GM19099 (cell line): ENCODE data around the gene CD180.

Experiments used
- POLR2A ChIP-seq: IDR thresholded peaks from 3 replicates; pipeline ENCODE4 v1.6.1; 2011; ENCODE audit warnings: low read depth; ENCODE audit not compliant: insufficient read length; ENCODE audit errors: extremely low read depth

Gene CD180

DNA sequence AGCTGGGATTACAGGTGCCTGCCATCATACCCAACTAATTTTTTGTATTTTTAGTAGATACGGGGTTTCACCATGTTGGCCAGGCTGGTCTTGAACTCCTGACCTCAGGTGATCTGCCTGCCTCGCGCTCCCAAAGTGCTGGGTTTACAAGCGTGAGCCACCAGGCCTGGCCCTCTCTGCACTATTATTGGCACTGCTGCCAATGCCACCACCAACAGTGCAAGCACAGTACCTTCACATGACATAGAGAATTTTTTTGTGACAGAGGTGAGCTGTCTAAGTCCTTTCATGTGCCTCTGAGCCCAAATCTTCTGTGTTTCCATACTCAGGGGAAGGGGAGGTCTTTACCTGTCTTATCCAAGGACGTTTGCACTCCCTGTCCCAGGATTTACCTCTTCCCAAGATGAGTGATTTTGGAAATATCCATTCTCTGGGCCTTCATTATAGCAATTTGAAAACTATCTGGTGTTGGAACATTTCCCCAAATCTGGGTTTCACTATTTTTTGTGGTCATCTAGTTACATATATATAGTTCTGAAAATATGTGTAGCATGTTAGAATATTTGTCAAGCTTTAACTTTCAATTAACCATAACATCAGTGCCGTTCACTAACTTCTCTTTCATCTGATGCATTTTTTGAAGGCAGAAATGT lies 5.4 kb upstream of the CD180 start:
- TF ChIP-seq POLR2A: no peak

DNA sequence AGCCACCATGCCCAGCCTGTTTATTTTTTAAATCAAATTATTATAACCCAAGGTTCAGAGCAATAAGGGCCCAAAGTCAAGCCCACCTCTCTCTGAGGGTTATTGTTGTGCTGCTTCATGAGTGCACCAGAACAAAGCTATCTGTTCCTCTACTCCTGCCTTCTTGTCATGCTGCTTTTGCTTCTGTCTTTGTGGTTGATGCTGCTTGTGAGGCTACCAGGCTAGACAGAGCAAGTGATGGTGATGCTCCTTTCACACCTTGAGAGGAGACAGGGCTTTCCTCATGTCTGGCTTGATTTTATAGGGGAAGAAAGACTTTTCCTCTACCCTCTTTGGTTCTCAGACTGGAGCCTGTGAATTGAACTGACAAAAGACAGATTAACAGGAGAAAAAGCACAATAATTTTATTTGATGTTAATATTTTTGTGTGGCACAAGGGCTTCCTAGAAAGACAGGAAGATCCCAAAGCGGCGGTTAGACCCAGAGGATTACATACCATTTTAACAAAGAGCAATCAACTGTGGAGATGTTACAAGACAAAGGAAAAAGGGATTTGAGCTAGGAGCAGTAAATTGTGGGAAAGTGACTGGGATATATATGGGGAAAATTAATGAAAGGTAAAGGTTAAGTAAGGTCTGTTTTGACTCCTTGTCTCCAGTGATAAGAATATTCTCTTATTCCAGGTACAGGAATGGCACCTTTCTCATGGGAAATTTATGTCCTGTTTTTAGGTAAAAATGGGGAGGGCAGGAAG lies 4.4 kb upstream of the CD180 start:
- no peak for TF ChIP-seq POLR2A

DNA sequence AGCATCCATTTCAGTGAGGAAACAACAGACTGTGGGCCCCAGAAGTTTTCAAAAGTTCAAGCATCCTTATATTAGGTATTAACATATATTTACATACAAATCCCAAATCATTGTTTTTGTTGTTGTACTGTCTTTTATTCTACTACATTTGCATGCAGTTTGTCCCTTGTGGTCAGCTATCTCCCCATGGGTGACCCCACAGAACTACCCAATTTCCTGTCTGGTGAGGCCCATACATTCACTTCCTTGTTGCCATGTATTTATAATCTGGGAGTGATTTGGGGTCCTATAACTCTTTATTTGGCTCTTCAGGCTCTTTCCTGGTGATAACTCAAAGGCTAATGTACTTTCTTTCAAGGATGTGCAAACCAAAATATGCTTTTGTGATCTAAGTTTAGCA lies 3.3 kb upstream of the CD180 start:
- no peak for TF ChIP-seq POLR2A

DNA sequence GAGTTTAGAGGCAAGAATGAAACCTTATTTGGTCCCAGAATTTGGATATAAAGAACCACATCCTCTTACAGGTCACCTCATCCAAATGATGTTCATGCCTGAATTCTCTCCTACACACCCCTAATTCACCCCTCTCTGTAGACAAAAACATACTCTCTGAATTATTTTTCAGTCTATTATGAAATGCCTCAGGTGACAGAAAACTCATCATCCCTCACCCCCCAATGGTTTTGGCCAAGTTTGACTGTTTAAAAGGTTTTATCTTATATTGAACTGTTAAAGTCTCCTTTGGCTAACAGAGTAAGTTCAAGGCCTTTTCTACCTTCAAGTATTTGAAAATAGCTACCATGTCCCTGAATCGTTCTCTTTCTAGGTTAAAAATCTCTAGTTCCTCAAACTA lies 2.3 kb upstream of the CD180 start:
- TF ChIP-seq POLR2A: no peak

DNA sequence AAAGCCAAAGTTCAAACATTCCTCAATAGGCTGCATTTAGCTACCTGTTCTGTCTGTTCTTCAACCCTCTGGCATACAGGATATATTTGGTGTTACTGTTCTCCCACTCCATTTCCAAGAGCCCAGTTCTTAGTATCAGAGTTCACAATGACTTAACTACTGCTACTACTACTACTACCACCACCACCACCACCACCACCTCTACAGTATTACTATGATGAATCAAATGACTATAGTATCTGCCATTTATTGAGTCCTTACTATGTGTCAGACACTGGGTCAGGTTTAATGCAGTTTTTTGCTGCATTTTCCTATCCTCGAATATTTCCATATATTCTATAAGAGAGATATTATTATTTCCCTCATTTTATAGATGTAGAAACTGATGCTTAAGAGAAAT lies 937 bp upstream of the CD180 start:
- TF ChIP-seq POLR2A: no peak

DNA sequence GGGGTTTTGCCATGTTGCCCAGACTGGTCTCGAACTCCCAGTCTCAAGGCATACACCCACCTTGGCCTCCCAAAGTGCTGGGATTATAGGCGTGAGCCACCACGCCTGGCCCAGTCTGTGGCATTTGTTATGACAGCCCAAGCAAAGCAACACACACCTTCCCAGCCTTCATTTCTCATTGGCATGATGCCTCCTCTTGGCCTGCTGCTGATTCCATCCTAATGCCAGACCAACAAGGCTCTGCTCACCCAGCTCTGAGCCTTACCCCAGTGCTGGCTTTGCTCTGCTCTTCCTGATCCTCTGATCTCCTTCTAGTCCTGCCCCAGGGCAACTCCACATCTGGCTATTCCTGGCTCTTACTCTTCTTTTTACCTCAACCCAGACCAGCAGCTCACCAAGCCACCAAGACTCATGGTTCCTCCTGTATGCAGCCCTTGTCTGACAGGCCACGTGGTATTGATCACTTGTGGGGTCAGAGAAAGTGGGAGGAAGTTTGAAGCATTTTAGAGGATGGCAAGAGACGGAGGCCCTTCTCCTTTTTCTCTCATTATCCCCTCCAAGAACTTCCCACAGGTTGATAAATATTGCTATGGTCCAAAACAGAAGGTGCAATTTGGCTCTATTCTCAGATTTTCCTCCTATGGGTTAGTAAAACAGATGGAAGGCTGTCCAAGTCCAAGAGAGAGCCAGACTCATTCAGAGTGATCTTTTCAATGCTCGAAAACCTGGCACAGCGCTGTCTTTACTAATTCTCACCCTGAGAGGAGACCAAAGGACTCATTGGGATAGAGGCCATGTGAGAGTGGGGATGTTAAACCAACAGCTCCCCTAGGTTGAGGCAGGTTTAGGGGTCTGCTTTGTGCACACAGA lies 958 bp downstream of the CD180 start:
- TF ChIP-seq POLR2A: peak; percentile 22

DNA sequence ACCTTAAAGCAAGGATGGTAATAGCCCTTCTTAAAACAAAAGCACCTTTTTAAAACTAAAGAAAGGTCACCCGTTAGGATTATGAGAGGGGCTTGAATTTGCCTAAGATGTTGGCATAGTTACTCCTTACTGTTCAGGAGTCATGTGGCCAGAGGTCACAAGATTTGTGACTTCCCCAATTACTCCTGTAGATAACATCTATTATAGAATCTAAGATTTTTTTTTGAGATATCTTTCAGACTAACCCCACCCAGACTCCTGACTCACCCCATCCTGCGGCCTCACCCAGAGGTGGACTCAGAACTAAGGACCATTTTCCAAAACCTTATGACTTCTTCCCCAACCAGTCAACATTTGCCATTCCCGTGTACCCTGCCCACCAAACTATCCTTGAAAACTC lies 2.4 kb downstream of the CD180 start:
- TF ChIP-seq POLR2A: no peak

DNA sequence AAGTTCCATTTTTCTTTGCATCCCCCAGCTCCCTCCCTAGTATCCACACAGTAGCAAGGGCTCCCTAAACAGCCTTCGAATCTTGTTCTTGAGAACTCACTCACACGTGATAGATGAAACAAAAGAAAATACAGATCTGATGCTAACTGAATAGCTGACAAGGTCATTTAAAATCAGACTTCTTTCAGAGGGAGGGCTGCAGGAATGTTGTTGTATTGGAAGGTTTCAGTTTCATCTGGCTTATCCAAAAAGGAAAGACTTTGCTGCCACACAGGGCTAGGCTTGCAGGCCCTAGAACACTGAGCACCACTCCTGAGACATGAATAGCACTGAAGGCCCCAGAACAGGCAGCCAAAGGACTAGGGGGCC lies 3.2 kb downstream of the CD180 start:
- no peak for TF ChIP-seq POLR2A

DNA sequence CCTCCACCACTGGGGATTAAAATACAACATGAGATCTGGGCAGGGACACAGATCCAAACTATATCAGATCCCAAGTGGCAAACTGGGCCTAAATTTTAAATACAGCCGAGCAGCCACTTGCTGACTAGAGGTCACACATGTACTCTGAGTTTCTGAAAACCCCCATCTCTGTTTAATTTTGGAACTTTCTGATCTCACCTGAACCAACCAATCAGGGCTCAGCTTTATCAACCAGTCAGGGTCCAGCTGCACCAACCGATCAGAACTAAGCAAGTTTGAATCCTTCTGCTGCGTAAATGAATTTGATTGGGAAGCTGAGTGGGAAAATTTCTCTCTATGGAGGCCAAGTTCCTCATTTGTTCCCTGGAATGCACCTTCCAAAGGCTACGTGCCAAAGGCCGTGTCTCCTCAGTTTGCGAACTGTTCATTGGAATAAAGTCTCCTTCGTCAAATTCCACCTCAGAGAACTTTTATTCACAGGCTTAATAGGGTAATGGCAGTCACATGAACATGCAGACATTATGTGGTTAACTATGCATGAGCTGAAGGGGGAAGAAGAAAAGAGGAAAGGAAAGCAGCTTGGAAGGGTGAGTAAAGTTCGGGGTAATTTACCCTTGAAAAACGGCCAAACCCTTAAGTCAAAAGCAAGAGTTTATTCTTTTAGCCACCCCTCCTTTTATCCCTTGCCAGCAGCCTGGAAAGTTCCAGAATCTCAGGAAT lies 3.7 kb downstream of the CD180 start:
- no peak for TF ChIP-seq POLR2A

DNA sequence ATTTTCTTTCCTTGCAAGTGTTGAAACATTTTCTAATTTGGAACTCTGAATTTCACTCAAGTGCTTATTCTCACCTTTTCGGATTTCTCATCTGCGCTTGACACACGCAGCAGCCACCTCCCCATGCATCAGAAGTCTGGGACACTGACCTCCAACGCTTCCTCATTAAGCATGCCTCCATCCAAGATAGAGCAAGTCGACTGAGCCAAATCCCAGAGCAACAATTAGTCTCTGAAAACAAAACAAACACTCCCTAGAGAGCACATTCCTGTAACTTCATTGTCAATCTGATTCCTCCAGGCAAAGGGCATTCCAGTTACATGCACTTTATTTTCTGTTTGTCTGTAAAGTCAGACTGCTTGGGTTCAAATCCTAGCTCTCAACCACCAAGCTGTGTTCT lies 5.7 kb downstream of the CD180 start:
- no peak for TF ChIP-seq POLR2A

DNA sequence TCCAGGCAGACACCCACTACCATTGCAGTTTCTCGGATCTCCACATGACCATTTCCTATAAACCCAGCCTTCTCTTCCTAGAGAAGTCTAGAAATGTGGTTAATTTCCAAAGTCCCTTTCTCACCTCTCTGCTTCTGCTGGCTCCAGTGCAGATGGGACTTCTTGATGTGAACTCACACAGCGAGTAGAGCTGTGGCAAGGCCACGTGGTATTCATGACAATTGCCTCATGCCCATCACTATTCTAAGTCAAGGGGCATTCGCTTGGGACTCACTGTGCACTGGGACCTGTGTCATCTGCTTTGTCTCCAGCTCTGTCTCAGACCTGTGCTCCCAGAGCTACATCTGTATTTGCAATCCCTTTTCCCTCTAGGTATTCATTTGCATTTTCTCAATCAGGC lies 6.2 kb downstream of the CD180 start:
- no peak for TF ChIP-seq POLR2A

DNA sequence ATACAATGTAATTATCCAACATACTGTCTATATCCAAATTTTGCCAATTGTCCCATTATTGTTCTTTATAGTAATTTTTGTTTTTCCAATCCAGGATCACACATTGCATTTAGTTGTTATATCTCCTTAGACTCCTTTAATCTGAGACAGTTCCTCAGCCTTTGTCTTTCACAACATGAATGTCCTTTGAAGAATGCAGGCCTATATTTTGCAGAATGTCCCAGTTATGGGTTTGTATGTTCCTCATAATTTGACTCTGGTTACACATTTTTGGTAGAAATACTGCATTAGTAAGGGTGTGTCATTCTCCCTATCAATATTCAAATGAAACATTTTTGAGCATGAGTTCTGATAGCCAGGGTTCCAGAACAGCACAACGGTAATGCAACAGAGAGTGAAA lies 6.7 kb downstream of the CD180 start:
- no peak for TF ChIP-seq POLR2A

DNA sequence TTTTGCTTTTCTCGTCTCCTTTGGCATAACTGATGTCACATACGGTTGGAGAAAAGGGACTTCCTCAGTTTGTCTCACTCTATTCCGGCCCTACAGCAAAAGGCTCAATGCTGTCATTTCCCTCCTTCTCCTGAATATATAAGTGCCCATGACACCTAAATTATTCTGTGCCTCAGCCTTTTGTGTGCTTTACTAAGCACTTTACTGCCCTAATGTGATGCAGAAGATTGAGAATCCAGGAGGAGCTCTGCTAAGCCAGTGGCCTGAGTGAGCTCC lies 7.6 kb downstream of the CD180 start:
- TF ChIP-seq POLR2A: no peak

DNA sequence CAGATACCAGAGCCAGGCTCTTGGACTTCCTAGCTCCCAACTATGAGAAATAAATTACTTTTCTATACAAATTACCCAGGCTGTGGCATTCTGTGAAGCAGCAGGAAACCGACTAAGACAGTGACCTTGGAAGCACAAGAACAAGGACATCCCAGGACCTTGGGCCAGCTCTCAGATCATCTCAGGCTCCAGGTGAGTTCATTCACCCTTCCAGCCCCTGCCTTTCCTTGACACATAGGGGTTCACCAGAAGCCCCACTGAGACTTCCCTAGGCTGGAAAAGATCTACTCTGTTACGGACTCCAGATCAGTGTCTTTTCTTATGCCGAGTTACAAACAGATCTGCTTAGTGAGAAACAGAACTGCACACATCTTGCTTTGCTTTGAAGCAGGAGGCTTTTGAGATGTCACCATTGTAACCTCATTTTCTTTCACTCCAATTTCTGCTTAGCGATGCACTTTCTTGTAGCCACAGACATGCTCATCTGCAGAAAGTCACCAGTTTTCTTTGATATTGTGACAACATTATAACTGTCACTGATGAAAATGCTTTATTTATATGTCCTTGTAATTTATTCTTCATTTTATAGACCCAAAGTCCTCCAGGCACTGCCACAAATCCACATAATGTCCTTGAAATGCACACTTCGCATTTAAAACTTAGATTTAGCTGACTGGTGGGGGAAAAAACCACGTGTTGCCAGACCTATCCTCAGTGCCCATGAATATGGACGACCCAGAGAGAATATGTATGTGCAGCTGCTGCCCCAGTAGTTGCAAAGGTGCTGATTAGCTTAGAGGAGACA lies 8.1 kb downstream of the CD180 start:
- TF ChIP-seq POLR2A: no peak

DNA sequence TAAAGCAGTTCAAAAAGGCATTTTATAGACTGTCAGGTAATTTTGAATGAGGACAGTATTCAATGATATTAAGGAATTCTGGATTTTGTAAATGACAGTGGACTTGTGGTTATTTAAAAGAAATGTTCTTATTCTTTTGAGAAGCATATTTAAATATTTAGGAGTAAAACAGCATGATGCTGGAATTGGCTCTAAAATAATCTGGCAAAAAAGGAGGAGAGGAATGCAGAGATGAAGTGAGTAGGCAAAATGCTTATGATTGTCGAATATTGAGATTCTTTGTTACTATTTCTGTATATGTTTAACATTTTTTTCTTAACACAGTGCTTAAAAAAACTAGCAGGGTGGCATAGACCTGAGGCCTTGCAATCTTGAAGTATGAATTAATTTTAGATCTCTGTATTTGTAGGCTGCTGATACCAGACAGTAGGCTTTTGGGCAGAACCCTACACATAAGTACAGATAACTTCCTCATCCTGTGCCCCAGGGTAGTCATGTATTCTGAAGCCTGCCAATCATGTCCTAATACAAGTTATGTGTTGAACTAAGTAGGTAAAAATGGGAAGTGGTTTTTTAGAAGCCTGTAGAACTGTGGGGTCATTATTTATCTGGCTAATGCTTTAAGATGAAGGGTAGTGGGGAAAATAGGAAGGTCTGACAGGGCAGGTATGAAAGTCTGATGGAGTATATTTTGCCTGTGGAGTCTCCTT lies 9.4 kb downstream of the CD180 start:
- no peak for TF ChIP-seq POLR2A

DNA sequence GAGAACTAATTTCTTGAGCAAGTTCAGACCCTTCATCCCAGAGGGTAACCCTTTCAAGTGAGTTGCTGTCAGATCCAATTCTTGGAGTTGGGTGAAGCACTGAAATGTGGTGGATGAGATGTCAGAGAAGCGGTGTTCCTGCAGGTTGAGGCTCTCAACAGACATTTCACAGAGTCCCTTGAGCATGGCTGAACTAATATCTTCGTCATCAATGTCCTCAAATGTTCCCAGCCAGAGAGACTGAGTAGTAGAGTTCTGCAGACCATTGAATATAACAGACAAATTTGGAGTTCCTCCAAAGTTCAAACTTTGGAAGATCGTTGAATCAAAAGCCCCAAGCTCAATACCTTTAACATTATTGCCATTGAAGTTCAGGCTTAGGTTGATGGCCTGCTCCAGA lies 12.7 kb downstream of the CD180 start:
- no peak for TF ChIP-seq POLR2A
